H9 (cell line): ENCODE results near the gene RFWD3. TPM values are rescaled to one million over a fixed set of nuclear protein-coding genes. Genes with fewer than 3 reads are reported as not detected.

Source experiments
- DNase-seq: peaks from one replicate; pipeline ENCODE4 v3.0.0-alpha.2; 2017
- H2AFZ ChIP-seq: one replicate; pipeline ENCODE4 v1.6.1; 2013; ENCODE audit warnings: mild to moderate bottlenecking, low read length, control low read depth, moderate library complexity
- H2AK5ac ChIP-seq: 2 replicates; pipeline ENCODE4 v1.6.1; 2013; ENCODE audit warnings: low read length, control low read depth, mixed read lengths; ENCODE audit not compliant: insufficient read length
- H2BK120ac ChIP-seq: one replicate; pipeline ENCODE4 v1.6.1; 2013; ENCODE audit warnings: low read depth, mild to moderate bottlenecking, low read length, control low read depth, inconsistent platforms; ENCODE audit not compliant: poor library complexity, severe bottlenecking
- H2BK12ac ChIP-seq: 2 replicates; pipeline ENCODE4 v1.6.1; 2013; ENCODE audit warnings: low read length, control low read depth, mixed read lengths, low read depth; ENCODE audit not compliant: insufficient read length
- H2BK15ac ChIP-seq: 2 replicates; pipeline ENCODE4 v1.6.1; 2013; ENCODE audit warnings: low read depth, low read length, control low read depth
- H2BK20ac ChIP-seq: one replicate; pipeline ENCODE4 v1.6.1; 2013; ENCODE audit warnings: low read depth, mild to moderate bottlenecking, low read length, control low read depth, inconsistent platforms; ENCODE audit not compliant: poor library complexity, severe bottlenecking
- H2BK5ac ChIP-seq: 2 replicates; pipeline ENCODE4 v1.6.1; 2013; ENCODE audit warnings: low read length, control low read depth, mixed read lengths; ENCODE audit not compliant: insufficient read length
- H3K14ac ChIP-seq: 2 replicates; pipeline ENCODE4 v1.6.1; 2013; ENCODE audit warnings: low read length, control low read depth; ENCODE audit not compliant: insufficient read depth
- H3K18ac ChIP-seq: 2 replicates; pipeline ENCODE4 v1.6.1; 2013; ENCODE audit warnings: low read depth, mild to moderate bottlenecking, mixed read lengths, low read length, control low read depth; ENCODE audit not compliant: insufficient read length
- H3K23ac ChIP-seq: 2 replicates; pipeline ENCODE4 v1.6.1; 2013; ENCODE audit warnings: low read length, control low read depth, mixed read lengths, low read depth; ENCODE audit not compliant: insufficient read length
- H3K23me2 ChIP-seq: 2 replicates; pipeline ENCODE4 v1.6.1; 2013; ENCODE audit warnings: low read depth, mild to moderate bottlenecking, mixed read lengths, low read length, control low read depth; ENCODE audit not compliant: insufficient read length, poor library complexity, severe bottlenecking
- H3K27ac ChIP-seq: 2 replicates; pipeline ENCODE4 v1.5.1; 2013; ENCODE audit warnings: low read length, control low read depth, mixed read lengths, low read depth; ENCODE audit not compliant: insufficient read length
- H3K27me3 ChIP-seq: 2 replicates; pipeline ENCODE4 v1.6.1; 2013; ENCODE audit warnings: low read length, control low read depth, inconsistent platforms; ENCODE audit not compliant: insufficient read depth
- H3K4ac ChIP-seq: 2 replicates; pipeline ENCODE4 v1.6.1; 2013; ENCODE audit warnings: low read depth, mild to moderate bottlenecking, control low read depth, inconsistent platforms, low read length, moderate library complexity
- H3K4me1 ChIP-seq: 2 replicates; pipeline ENCODE4 v1.6.1; 2013; ENCODE audit warnings: low read length, control low read depth, inconsistent platforms; ENCODE audit not compliant: insufficient read depth
- H3K4me2 ChIP-seq: 2 replicates; pipeline ENCODE4 v1.6.1; 2013; ENCODE audit warnings: low read length, control low read depth, mixed read lengths; ENCODE audit not compliant: insufficient read length, insufficient read depth
- H3K56ac ChIP-seq: 2 replicates; pipeline ENCODE4 v1.6.1; 2013; ENCODE audit warnings: low read depth, mild to moderate bottlenecking, mixed read lengths, low read length, control low read depth; ENCODE audit not compliant: insufficient read length
- H3K79me1 ChIP-seq: 2 replicates; pipeline ENCODE4 v1.6.1; 2013; ENCODE audit warnings: low read depth, mild to moderate bottlenecking, moderate library complexity, low read length, control low read depth, inconsistent platforms; ENCODE audit not compliant: insufficient read depth, poor library complexity, severe bottlenecking
- H3K79me2 ChIP-seq: 2 replicates; pipeline ENCODE4 v1.6.1; 2013; ENCODE audit warnings: low read length, control low read depth, inconsistent platforms; ENCODE audit not compliant: insufficient read depth
- H3K9ac ChIP-seq: 2 replicates; pipeline ENCODE4 v1.6.1; 2013; ENCODE audit warnings: low read length, control low read depth, mixed read lengths; ENCODE audit not compliant: insufficient read length; ENCODE audit errors: extremely low read depth
- H3K9me3 ChIP-seq: one replicate; pipeline ENCODE4 v1.6.1; 2013; ENCODE audit warnings: low read depth, low read length, inconsistent platforms; ENCODE audit not compliant: control insufficient read depth
- H3T11ph ChIP-seq: one replicate; pipeline ENCODE4 v1.6.1; 2013; ENCODE audit warnings: mild to moderate bottlenecking, low read length, control low read depth, inconsistent platforms
- H4K20me1 ChIP-seq: one replicate; pipeline ENCODE4 v1.6.1; 2013; ENCODE audit not compliant: control insufficient read depth, insufficient read length, insufficient read depth
- H4K5ac ChIP-seq: 2 replicates; pipeline ENCODE4 v1.6.1; 2013; ENCODE audit warnings: low read depth, mild to moderate bottlenecking, mixed read lengths, low read length, control low read depth; ENCODE audit not compliant: insufficient read length
- H4K8ac ChIP-seq: replicated peaks from 2 replicates; pipeline ENCODE4 v1.6.1; 2013; ENCODE audit warnings: low read length, control low read depth, mixed read lengths, low read depth; ENCODE audit not compliant: insufficient read length
- H4K91ac ChIP-seq: 2 replicates; pipeline ENCODE4 v1.6.1; 2013; ENCODE audit warnings: low read depth, mild to moderate bottlenecking, moderate library complexity, mixed read lengths, low read length, control low read depth; ENCODE audit not compliant: insufficient read length
- H3K27ac Mint-ChIP-seq, 3 experiments: 2 replicates in 2 of 3; 3 replicates in 1 of 3; pipeline ENCODE4 v1.8.0; 2020 to 2021; ENCODE audit warnings: mixed read lengths in 3 of 3, mild to moderate bottlenecking in 1 of 3, moderate library complexity in 1 of 3
- H3K27me3 Mint-ChIP-seq: 2 replicates; pipeline ENCODE4 v1.8.0; 2021; ENCODE audit warnings: low read depth, mild to moderate bottlenecking, moderate library complexity, mixed read lengths
- H3K36me3 Mint-ChIP-seq, 3 experiments: 2 replicates in 2 of 3; 3 replicates in 1 of 3; pipeline ENCODE4 v1.8.0; 2020 to 2021; ENCODE audit warnings: low read depth in 3 of 3, mixed read lengths in 3 of 3; ENCODE audit not compliant: insufficient read depth in 1 of 3
- H3K4me1 Mint-ChIP-seq, 2 experiments: 2 replicates each; pipeline ENCODE4 v1.8.0; 2020; ENCODE audit warnings: mixed read lengths in 2 of 2
- H3K4me3 Mint-ChIP-seq, 2 experiments: 2 replicates in 1 of 2; 3 replicates in 1 of 2; pipeline ENCODE4 v1.8.0; 2020 to 2021; ENCODE audit warnings: mild to moderate bottlenecking in 2 of 2, mixed read lengths in 2 of 2, moderate library complexity in 1 of 2
- H3K9me3 Mint-ChIP-seq, 2 experiments: 2 replicates in 1 of 2; 3 replicates in 1 of 2; pipeline ENCODE4 v1.8.0; 2020; ENCODE audit warnings: mild to moderate bottlenecking in 2 of 2, mixed read lengths in 2 of 2, moderate library complexity in 1 of 2
- WGBS: extraction: QIAGEN DNeasy Blood & Tissue Kit; methylation state at CpG from one replicate; pipeline ENCODE4 v1.1.7; 2013; ENCODE audit warnings: missing lambda C conversion rate, low lambda C conversion rate, mixed read lengths; ENCODE audit not compliant: insufficient read length; ENCODE audit errors: extremely low coverage; 5-methylcytosine and 5-hydroxymethylcytosine counted together
- total RNA-seq: library from RNA; stranded (reverse); gene quantifications from 2 replicates; pipeline ENCODE4 v1.2.1, GENCODE V29; 2021
- TF ChIP-seq, protein P1 (sequence below): fragments of 200-600 bp; sonication (generic); conservative IDR thresholded peaks from 3 replicates; pipeline ENCODE4 v1.8.0; 2021; ENCODE audit warnings: antibody characterized with exemption, mild to moderate bottlenecking

The RFWD3 gene
- total RNA-seq, 1 experiment from 2014 or later: 114 TPM

DNA sequence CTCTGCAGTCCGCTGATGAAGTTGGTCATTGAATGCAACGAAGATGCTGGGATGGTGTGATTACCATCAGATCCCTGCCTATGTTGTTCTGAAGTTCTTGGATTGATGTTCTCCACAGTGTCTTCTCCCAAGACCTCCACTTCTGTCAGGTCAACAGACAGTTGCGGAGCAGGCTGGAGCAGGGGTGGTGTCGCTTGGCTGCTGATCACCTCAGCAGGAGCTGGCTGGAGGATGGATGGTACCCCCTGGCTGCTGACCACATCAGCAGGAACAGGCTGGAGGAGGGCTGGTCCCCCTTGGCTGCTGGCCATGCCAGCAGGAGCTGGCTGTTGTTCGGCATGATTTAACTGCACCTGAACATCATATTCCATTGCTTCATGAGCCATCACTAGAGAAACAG lies 5.6 kb downstream of the RFWD3 start:
- Histone ChIP-seq H2AFZ (no peak overlapping the region), H3K79me1 (peaks cover 13% of the 10 kb centered on the region), H2AK5ac (no peak overlapping the region), H3K23ac (no peak overlapping the region), H3K9me3 (no peaks in the 10 kb centered on the region), H4K20me1 (no peaks in the 10 kb centered on the region), H2BK5ac (no peak overlapping the region), H2BK20ac (no peak overlapping the region), H3T11ph (no peak overlapping the region), H3K27ac (no peak overlapping the region), H4K91ac (no peak overlapping the region), H3K14ac (no peak overlapping the region), H3K4ac (no peak overlapping the region), H3K18ac (no peak overlapping the region), H3K4me2 (no peak overlapping the region), H3K79me2 (peaks cover 41% of the 10 kb centered on the region), H3K4me1 (no peaks in the 10 kb centered on the region), H2BK12ac (no peak overlapping the region), H2BK15ac (no peak overlapping the region), H3K56ac (no peak overlapping the region), H3K23me2 (peaks cover 2% of the 10 kb centered on the region), H4K5ac (no peak overlapping the region), H2BK120ac (no peak overlapping the region), H3K9ac (no peak overlapping the region), H3K27me3 (no peaks in the 10 kb centered on the region), H4K8ac (no peak overlapping the region)
- Mint-ChIP-seq H3K4me3 (peak overlapping the region in 1 of 2 experiments; percentile 52; a peak in 2 of 5 replicates), H3K27ac (no peak overlapping the region), H3K9me3 (no peaks in the 10 kb centered on the region), H3K4me1 (peaks cover 6 to 16% of the 10 kb centered on the region in 2 experiments; a peak in 2 of 4 replicates), H3K27me3 (no peaks in the 10 kb centered on the region), H3K36me3 (peaks cover 58 to 94% (median 78%) of the 10 kb centered on the region in 3 experiments)
- WGBS: no CpG with 5 or more reads among the region's 5 CpGs
- no peak for DNase-seq
- TF ChIP-seq, protein P1, sequence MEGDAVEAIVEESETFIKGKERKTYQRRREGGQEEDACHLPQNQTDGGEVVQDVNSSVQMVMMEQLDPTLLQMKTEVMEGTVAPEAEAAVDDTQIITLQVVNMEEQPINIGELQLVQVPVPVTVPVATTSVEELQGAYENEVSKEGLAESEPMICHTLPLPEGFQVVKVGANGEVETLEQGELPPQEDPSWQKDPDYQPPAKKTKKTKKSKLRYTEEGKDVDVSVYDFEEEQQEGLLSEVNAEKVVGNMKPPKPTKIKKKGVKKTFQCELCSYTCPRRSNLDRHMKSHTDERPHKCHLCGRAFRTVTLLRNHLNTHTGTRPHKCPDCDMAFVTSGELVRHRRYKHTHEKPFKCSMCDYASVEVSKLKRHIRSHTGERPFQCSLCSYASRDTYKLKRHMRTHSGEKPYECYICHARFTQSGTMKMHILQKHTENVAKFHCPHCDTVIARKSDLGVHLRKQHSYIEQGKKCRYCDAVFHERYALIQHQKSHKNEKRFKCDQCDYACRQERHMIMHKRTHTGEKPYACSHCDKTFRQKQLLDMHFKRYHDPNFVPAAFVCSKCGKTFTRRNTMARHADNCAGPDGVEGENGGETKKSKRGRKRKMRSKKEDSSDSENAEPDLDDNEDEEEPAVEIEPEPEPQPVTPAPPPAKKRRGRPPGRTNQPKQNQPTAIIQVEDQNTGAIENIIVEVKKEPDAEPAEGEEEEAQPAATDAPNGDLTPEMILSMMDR: no peak
